HG03159 (cell line): Measurements from ENCODE around the gene GADL1.
A peak's percentile ranks its signal among the peaks of the same experiment; 100 is the strongest.

ENCODE experiments used
- ATAC-seq: cut with Tn5 transposase; IDR thresholded peaks from one replicate; pipeline ENCODE4 v1.9.1; 2021; ENCODE audit warnings: mild to moderate bottlenecking, moderate library complexity; ENCODE audit not compliant: unreplicated experiment

The GADL1 gene

GRCh38 chr3:30761374-30761773 lies 133.1 kb downstream of the GADL1 start:
- no peak for ATAC-seq

- no peak for ATAC-seq
These were observed 133.7 kb downstream of the GADL1 start for GRCh38 chr3:30760737-30761136.

- no peak for ATAC-seq
These were observed 134.3 kb downstream of the GADL1 start for GRCh38 chr3:30760040-30760695.

- ATAC-seq = no peak
These were observed 138.2 kb downstream of the GADL1 start for GRCh38 chr3:30756218-30756617.

GRCh38 chr3:30754426-30754825 lies 140.0 kb downstream of the GADL1 start:
- ATAC-seq = no peak

- ATAC-seq = no peak
These were observed 140.7 kb downstream of the GADL1 start for GRCh38 chr3:30753766-30754165.

- ATAC-seq = no peak
These were observed 141.5 kb downstream of the GADL1 start for GRCh38 chr3:30752970-30753369.

GRCh38 chr3:30752491-30752890 lies 142.0 kb downstream of the GADL1 start:
- ATAC-seq = no peak

- peak; percentile 60 for ATAC-seq
These were observed 142.7 kb downstream of the GADL1 start for GRCh38 chr3:30751610-30752299.

GRCh38 chr3:30750967-30751366 lies 143.5 kb downstream of the GADL1 start:
- ATAC-seq = no peak

- no peak for ATAC-seq
These were observed 145.2 kb downstream of the GADL1 start for GRCh38 chr3:30749230-30749629.

GRCh38 chr3:30747771-30748281 lies 146.6 kb downstream of the GADL1 start:
- ATAC-seq = no peak

- ATAC-seq = no peak
These were observed 150.7 kb downstream of the GADL1 start for GRCh38 chr3:30743641-30744317.

GRCh38 chr3:30742796-30743619 lies 151.5 kb downstream of the GADL1 start:
- ATAC-seq = no peak

- no peak for ATAC-seq
These were observed 152.6 kb downstream of the GADL1 start for GRCh38 chr3:30741889-30742288.

- no peak for ATAC-seq
These were observed 155.9 kb downstream of the GADL1 start for GRCh38 chr3:30738605-30739004.

- no peak for ATAC-seq
These were observed 156.5 kb downstream of the GADL1 start for GRCh38 chr3:30737743-30738499.

GRCh38 chr3:30733696-30734095 lies 160.8 kb downstream of the GADL1 start:
- no peak for ATAC-seq

- no peak for ATAC-seq
These were observed 161.3 kb downstream of the GADL1 start for GRCh38 chr3:30733209-30733608.

- ATAC-seq = no peak
These were observed 163.5 kb downstream of the GADL1 start for GRCh38 chr3:30730967-30731366.
